Measurements from ENCODE around the gene CHD9. TPM values are rescaled to one million over a fixed set of nuclear protein-coding genes. Genes with fewer than 3 reads are reported as not detected.

CHD9 gene
- total RNA-seq, 1 experiment from 2014 or later, result 18.9 TPM

DNA sequence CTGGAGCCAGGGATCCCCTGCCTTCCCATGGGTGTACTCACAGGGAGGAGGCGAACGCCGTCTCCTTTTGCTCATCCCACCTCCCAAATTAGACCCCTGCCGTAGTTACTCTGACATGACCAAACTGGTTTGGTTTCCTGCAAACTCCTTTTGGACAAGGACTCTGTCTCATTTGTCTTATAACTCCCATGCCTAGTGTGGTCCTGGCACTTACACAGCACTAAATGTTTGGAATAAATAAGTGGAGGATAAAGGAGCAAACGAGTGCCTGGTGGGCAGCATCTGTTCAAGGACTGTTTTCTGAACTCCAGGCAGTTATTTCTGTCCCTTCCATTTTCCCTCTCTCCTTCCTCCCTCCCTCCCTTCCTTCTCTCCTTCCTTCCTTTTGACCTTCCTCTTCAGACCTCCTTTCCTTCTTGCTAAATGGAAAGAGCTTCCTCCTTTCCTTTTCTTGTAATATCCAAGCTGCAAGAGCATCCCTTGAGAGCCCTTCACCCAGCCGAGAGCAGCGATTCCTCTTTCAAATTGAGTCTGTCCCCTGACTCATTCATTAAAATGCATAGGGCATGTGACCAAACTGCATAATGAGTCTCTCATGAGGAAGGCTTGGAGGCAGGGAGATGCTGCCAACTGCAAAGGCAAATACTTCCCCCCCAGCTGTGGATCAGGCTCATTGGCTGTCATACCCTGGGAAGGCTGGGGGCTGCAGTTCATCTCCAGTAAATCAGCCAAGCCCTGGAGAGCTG lies 36.8 kb downstream of the CHD9 start:
- Histone ChIP-seq H2AFZ (ENCODE audit: low read depth, low read length, poor library complexity, severe bottlenecking) (no peak overlapping the region), H3K4me3 (replicated peaks in 1 of 2; ENCODE audit: low read depth in 1 of 2, low read length in 2 of 2) (no peak overlapping the region), H3K27me3 (ENCODE audit: insufficient read depth, low read length) (no peaks in the 10 kb centered on the region), H3K36me3 (ENCODE audit: control insufficient read depth in 1 of 2, insufficient read depth in 2 of 2, low read length in 2 of 2) (no peaks in the 10 kb centered on the region), H3K9me2 (ENCODE audit: insufficient read depth) (no peaks in the 10 kb centered on the region), H3K4me1 (ENCODE audit: control insufficient read depth in 1 of 2, insufficient read depth in 2 of 2, low read length in 2 of 2) (peaks cover 17 to 32% of the 10 kb centered on the region in 2 experiments), H3K79me2 (ENCODE audit: insufficient read depth, low read length) (peaks cover 47% of the 10 kb centered on the region), H3K9ac (ENCODE audit: low read length) (no peak overlapping the region), H3K4me2 (ENCODE audit: low read length) (no peak overlapping the region), H3K27ac (ENCODE audit: low read depth, low read length) (no peak overlapping the region), H3K9me3 (ENCODE audit: control insufficient read depth in 1 of 2, insufficient read depth in 1 of 2, low read depth in 1 of 2, low read length in 2 of 2) (no peaks in the 10 kb centered on the region), H4K20me1 (ENCODE audit: insufficient read depth) (no peaks in the 10 kb centered on the region)
- TF ChIP-seq TCF7L2 (IDR thresholded peaks at IDR 0.05; ENCODE audit: borderline replicate concordance, extremely low read depth, insufficient read depth, insufficient read length) (no peak), CBX3 (IDR thresholded peaks at IDR 0.05; ENCODE audit: low read depth) (no peak), RAD21 (IDR thresholded peaks at IDR 0.05; ENCODE audit: low read depth) (no peak), POLR2AphosphoS5 (IDR thresholded peaks at IDR 0.05; ENCODE audit: low read depth, low read length) (no peak), ELF1 (IDR thresholded peaks at IDR 0.05; ENCODE audit: borderline replicate concordance, low read depth) (no peak), ZFX (IDR thresholded peaks at IDR 0.05) (no peak), POLR2A (IDR thresholded peaks at IDR 0.05; ENCODE audit: borderline replicate concordance, extremely low read depth, insufficient read depth, insufficient read length) (no peak), EGR1 (IDR thresholded peaks at IDR 0.05; ENCODE audit: low read depth) (no peak), JUND (IDR thresholded peaks at IDR 0.05) (no peak), SP1 (IDR thresholded peaks at IDR 0.05; ENCODE audit: low read depth) (no peak), EZH2 (IDR thresholded peaks at IDR 0.05) (no peak), CEBPB (IDR thresholded peaks at IDR 0.05; ENCODE audit: low read depth) (no peak), EZH2phosphoT487 (IDR thresholded peaks at IDR 0.05; ENCODE audit: borderline replicate concordance) (no peak), SRF (IDR thresholded peaks at IDR 0.05; ENCODE audit: low read depth) (no peak)
- TF ChIP-seq, protein P1, sequence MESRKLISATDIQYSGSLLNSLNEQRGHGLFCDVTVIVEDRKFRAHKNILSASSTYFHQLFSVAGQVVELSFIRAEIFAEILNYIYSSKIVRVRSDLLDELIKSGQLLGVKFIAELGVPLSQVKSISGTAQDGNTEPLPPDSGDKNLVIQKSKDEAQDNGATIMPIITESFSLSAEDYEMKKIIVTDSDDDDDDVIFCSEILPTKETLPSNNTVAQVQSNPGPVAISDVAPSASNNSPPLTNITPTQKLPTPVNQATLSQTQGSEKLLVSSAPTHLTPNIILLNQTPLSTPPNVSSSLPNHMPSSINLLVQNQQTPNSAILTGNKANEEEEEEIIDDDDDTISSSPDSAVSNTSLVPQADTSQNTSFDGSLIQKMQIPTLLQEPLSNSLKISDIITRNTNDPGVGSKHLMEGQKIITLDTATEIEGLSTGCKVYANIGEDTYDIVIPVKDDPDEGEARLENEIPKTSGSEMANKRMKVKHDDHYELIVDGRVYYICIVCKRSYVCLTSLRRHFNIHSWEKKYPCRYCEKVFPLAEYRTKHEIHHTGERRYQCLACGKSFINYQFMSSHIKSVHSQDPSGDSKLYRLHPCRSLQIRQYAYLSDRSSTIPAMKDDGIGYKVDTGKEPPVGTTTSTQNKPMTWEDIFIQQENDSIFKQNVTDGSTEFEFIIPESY (IDR thresholded peaks at IDR 0.05; ENCODE audit: extremely low read depth, insufficient replicate concordance, low read length), result no peak
- TF ChIP-seq, protein P2, sequence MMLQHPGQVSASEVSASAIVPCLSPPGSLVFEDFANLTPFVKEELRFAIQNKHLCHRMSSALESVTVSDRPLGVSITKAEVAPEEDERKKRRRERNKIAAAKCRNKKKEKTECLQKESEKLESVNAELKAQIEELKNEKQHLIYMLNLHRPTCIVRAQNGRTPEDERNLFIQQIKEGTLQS (IDR thresholded peaks at IDR 0.05), result no peak
- TF ChIP-seq, protein P3, sequence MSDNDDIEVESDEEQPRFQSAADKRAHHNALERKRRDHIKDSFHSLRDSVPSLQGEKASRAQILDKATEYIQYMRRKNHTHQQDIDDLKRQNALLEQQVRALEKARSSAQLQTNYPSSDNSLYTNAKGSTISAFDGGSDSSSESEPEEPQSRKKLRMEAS (IDR thresholded peaks at IDR 0.05), result no peak
- TF ChIP-seq, protein P4, sequence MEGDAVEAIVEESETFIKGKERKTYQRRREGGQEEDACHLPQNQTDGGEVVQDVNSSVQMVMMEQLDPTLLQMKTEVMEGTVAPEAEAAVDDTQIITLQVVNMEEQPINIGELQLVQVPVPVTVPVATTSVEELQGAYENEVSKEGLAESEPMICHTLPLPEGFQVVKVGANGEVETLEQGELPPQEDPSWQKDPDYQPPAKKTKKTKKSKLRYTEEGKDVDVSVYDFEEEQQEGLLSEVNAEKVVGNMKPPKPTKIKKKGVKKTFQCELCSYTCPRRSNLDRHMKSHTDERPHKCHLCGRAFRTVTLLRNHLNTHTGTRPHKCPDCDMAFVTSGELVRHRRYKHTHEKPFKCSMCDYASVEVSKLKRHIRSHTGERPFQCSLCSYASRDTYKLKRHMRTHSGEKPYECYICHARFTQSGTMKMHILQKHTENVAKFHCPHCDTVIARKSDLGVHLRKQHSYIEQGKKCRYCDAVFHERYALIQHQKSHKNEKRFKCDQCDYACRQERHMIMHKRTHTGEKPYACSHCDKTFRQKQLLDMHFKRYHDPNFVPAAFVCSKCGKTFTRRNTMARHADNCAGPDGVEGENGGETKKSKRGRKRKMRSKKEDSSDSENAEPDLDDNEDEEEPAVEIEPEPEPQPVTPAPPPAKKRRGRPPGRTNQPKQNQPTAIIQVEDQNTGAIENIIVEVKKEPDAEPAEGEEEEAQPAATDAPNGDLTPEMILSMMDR (IDR thresholded peaks at IDR 0.05 in 2 of 3, conservative IDR thresholded peaks at IDR 0.05 in 1 of 3; ENCODE audit: borderline replicate concordance in 1 of 3, insufficient read depth in 1 of 3, low read depth in 2 of 3, low read length in 2 of 3), result no peak
- TF ChIP-seq, protein P5, sequence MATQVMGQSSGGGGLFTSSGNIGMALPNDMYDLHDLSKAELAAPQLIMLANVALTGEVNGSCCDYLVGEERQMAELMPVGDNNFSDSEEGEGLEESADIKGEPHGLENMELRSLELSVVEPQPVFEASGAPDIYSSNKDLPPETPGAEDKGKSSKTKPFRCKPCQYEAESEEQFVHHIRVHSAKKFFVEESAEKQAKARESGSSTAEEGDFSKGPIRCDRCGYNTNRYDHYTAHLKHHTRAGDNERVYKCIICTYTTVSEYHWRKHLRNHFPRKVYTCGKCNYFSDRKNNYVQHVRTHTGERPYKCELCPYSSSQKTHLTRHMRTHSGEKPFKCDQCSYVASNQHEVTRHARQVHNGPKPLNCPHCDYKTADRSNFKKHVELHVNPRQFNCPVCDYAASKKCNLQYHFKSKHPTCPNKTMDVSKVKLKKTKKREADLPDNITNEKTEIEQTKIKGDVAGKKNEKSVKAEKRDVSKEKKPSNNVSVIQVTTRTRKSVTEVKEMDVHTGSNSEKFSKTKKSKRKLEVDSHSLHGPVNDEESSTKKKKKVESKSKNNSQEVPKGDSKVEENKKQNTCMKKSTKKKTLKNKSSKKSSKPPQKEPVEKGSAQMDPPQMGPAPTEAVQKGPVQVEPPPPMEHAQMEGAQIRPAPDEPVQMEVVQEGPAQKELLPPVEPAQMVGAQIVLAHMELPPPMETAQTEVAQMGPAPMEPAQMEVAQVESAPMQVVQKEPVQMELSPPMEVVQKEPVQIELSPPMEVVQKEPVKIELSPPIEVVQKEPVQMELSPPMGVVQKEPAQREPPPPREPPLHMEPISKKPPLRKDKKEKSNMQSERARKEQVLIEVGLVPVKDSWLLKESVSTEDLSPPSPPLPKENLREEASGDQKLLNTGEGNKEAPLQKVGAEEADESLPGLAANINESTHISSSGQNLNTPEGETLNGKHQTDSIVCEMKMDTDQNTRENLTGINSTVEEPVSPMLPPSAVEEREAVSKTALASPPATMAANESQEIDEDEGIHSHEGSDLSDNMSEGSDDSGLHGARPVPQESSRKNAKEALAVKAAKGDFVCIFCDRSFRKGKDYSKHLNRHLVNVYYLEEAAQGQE (IDR thresholded peaks at IDR 0.05; ENCODE audit: low read depth), result no peak
- BruUV-seq (replicated peaks), result no TSS peak
- ChIA-PET CTCF (no interaction called here), POLR2A (no interaction called here), RAD21 (ENCODE audit: low non-redundant PET in 1 of 2, low total read pairs in 2 of 2, uncharacterized antibody in 2 of 2, unreplicated experiment in 2 of 2) (no interaction called here)
- no peak for ATAC-seq
- no peak for DNase-seq (ENCODE audit: low read depth, low spot score)
- intact Hi-C loops (cut with micrococcal nuclease), result no loop called here

Data from HCT116 (cell line).